GM18508 (cell line): ENCODE data around the gene DDC.

Experiments used
- ATAC-seq: cut with Tn5 transposase; IDR thresholded peaks from one replicate; pipeline ENCODE4 v1.9.1; 2021; ENCODE audit warnings: moderate number of reproducible peaks; ENCODE audit not compliant: insufficient read depth, unreplicated experiment

DDC gene

GRCh38 chr7:50564640-50565558, at the start of gene DDC:
DDC (minus strand) TSS chr7:50565405; CDS start chr7:50544085, 21,320 bp downstream.
- no peak for ATAC-seq

- no peak for ATAC-seq
Observed at GRCh38 chr7:50613473-50613872, 48.3 kb upstream of the DDC start.

- no peak for ATAC-seq
Observed at GRCh38 chr7:50612704-50613103, 47.5 kb upstream of the DDC start.

- peak; percentile 68 for ATAC-seq
Observed at GRCh38 chr7:50610521-50611277, 45.5 kb upstream of the DDC start.

- no peak for ATAC-seq
Observed at GRCh38 chr7:50608196-50608906, 43.1 kb upstream of the DDC start.

- ATAC-seq, result no peak
Observed at GRCh38 chr7:50607524-50608125, 42.4 kb upstream of the DDC start.

GRCh38 chr7:50605059-50605458, 39.9 kb upstream of the DDC start:
- ATAC-seq, result no peak

- no peak for ATAC-seq
Observed at GRCh38 chr7:50603287-50603686, 38.1 kb upstream of the DDC start.

GRCh38 chr7:50599385-50599784, 34.2 kb upstream of the DDC start:
- no peak for ATAC-seq

- no peak for ATAC-seq
Observed at GRCh38 chr7:50598460-50599343, 33.5 kb upstream of the DDC start.

GRCh38 chr7:50596484-50596883, 31.3 kb upstream of the DDC start:
- ATAC-seq, result no peak

GRCh38 chr7:50595491-50596102, 30.4 kb upstream of the DDC start:
- peak; percentile 15 for ATAC-seq

- ATAC-seq, result peak; percentile 59
Observed at GRCh38 chr7:50594734-50595485, 29.7 kb upstream of the DDC start.

GRCh38 chr7:50594136-50594535, 28.9 kb upstream of the DDC start:
- ATAC-seq, result no peak

GRCh38 chr7:50592940-50593339, 27.7 kb upstream of the DDC start:
- no peak for ATAC-seq

GRCh38 chr7:50591480-50592438, 26.6 kb upstream of the DDC start:
- ATAC-seq, result peak; percentile 61

- no peak for ATAC-seq
Observed at GRCh38 chr7:50591098-50591479, 25.9 kb upstream of the DDC start.
